H1 (cell line): ENCODE results near the gene ACAD9.
A peak's percentile ranks its signal among the peaks of the same experiment; 100 is the strongest.

Experiments
- GTF2F1 ChIP-seq: IDR thresholded peaks from 2 replicates; pipeline ENCODE4 v1.6.1; 2012; ENCODE audit warnings: low read depth, low read length, improper control_type of control experiment, borderline replicate concordance
- POLR2A ChIP-seq, 2 experiments: IDR thresholded peaks; 1 replicate in 1 of 2; 2 replicates in 1 of 2; pipeline ENCODE4 v1.6.1; 2011; ENCODE audit warnings: low read depth in 2 of 2, low read length in 2 of 2, mild to moderate bottlenecking in 2 of 2; ENCODE audit errors: control extremely low read depth in 1 of 2
- RAD21 ChIP-seq, 2 experiments: IDR thresholded peaks in 1 of 2; conservative IDR thresholded peaks in 1 of 2; 2 replicates each; pipeline ENCODE4 v1.6.1; 2011; ENCODE audit warnings: low read depth in 2 of 2, low read length in 2 of 2, improper control_type of control experiment in 1 of 2, inconsistent platforms in 1 of 2, mild to moderate bottlenecking in 1 of 2, moderate library complexity in 1 of 2
- TF ChIP-seq, protein P1 (sequence below), 3 experiments: IDR thresholded peaks; 1 replicate in 2 of 3; 2 replicates in 1 of 3; pipeline versions ENCODE4 v1.5.1 to v1.6.1; 2011; ENCODE audit warnings: low read length in 3 of 3, mild to moderate bottlenecking in 3 of 3, inconsistent platforms in 2 of 3, low read depth in 1 of 3, moderate library complexity in 1 of 3; ENCODE audit not compliant: insufficient read depth in 1 of 3; ENCODE audit errors: control extremely low read depth in 1 of 3

DNA sequence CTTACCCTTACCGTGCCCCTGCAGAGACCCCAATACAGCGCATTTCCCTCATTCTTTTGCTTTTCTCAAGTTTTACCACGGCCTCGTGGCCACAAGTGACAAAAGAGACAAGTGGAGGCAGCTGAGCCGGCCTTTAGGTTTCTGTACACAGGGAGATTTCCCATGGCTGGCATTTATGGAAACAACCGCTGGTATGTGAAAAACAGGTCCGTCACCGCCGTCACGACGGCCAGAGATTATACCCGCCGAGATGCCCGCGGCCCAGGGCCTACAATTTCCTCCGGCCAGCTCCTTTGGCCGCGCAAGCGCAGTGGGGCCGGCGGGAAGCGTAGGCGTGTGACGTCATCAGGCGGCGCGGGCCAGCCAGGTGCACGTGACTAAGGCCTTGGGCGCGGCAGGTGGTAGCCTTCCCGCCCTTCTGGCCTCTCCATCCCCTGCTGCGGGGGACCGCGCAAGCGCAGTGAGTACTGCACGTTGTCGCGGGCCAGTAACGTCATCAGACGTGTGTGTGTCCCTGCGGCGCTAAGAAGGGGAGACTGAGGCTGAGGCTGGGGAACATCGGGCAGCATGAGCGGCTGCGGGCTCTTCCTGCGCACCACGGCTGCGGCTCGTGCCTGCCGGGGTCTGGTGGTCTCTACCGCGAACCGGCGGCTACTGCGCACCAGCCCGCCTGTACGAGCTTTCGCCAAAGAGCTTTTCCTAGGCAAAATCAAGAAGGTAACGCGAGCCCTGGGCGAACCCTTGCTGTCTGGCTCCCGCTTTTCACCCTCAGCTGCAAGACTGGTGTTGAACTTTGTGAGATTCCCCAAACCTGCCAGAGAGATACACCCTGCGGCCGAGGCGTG lies at the start of gene ACAD9:
- TF ChIP-seq POLR2A (IDR thresholded peaks at IDR 0.05; ENCODE audit: control extremely low read depth in 1 of 2, low read depth in 2 of 2, low read length in 2 of 2) (peak; percentile 91 to 97), RAD21 (IDR thresholded peaks at IDR 0.05 in 1 of 2, conservative IDR thresholded peaks at IDR 0.05 in 1 of 2; ENCODE audit: low read depth in 2 of 2, low read length in 2 of 2) (no peak), GTF2F1 (peak; percentile 91)
- TF ChIP-seq, protein P1, sequence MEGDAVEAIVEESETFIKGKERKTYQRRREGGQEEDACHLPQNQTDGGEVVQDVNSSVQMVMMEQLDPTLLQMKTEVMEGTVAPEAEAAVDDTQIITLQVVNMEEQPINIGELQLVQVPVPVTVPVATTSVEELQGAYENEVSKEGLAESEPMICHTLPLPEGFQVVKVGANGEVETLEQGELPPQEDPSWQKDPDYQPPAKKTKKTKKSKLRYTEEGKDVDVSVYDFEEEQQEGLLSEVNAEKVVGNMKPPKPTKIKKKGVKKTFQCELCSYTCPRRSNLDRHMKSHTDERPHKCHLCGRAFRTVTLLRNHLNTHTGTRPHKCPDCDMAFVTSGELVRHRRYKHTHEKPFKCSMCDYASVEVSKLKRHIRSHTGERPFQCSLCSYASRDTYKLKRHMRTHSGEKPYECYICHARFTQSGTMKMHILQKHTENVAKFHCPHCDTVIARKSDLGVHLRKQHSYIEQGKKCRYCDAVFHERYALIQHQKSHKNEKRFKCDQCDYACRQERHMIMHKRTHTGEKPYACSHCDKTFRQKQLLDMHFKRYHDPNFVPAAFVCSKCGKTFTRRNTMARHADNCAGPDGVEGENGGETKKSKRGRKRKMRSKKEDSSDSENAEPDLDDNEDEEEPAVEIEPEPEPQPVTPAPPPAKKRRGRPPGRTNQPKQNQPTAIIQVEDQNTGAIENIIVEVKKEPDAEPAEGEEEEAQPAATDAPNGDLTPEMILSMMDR (IDR thresholded peaks at IDR 0.05; ENCODE audit: control extremely low read depth in 1 of 3, insufficient read depth in 1 of 3, low read depth in 1 of 3, low read length in 3 of 3): no peak
